ENCODE data around the gene MUC21. TPM values are rescaled to one million over a fixed set of nuclear protein-coding genes. Genes with fewer than 3 reads are reported as not detected.

The MUC21 gene
- total RNA-seq, 4 donors from 2014 or later = not detected

DNA sequence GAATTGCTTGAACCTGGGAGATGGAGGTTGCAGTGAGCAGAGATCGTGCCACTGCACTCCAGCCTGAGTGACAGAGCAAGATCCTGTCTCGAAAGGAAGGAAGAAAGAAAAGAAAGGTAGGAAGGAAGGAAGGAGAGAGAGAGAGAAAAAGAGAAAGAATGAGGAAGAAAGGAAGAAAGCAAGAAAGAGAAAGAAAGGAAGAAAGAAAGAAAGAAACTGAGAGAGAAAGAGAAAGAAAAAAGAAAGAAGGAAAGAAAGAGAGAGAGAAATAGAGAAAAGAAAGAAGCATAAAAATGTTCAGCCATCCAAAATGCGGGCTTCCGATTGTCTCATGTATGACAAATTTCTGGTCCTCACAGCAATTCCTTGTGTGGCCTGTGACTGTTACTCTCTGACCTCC is 49.6 kb downstream of the MUC21 start:
- no peak for ATAC-seq
- in situ Hi-C loops (cut with MboI; ENCODE audit: low sequenced_read_pairs in 4 of 4) (no loop called here), intact Hi-C loops (cut with DNase I; ENCODE audit: low total_unique reads) (no loop called here)
- peaks cover 20 to 22% of the 10 kb centered on the region in 2 donors for H3K4me1 ChIP-seq
- H3K27ac ChIP-seq = no peak overlapping the region
- H3K9me3 ChIP-seq = no peaks in the 10 kb centered on the region
- no peak for TF ChIP-seq POLR2A (IDR thresholded peaks at IDR 0.05)
- TF ChIP-seq, protein P1, sequence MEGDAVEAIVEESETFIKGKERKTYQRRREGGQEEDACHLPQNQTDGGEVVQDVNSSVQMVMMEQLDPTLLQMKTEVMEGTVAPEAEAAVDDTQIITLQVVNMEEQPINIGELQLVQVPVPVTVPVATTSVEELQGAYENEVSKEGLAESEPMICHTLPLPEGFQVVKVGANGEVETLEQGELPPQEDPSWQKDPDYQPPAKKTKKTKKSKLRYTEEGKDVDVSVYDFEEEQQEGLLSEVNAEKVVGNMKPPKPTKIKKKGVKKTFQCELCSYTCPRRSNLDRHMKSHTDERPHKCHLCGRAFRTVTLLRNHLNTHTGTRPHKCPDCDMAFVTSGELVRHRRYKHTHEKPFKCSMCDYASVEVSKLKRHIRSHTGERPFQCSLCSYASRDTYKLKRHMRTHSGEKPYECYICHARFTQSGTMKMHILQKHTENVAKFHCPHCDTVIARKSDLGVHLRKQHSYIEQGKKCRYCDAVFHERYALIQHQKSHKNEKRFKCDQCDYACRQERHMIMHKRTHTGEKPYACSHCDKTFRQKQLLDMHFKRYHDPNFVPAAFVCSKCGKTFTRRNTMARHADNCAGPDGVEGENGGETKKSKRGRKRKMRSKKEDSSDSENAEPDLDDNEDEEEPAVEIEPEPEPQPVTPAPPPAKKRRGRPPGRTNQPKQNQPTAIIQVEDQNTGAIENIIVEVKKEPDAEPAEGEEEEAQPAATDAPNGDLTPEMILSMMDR (IDR thresholded peaks at IDR 0.05 in 4 of 5, conservative IDR thresholded peaks at IDR 0.05 in 1 of 5) = no peak
- no peaks in the 10 kb centered on the region for H3K36me3 ChIP-seq
- DNase-seq = no peak
- no peak overlapping the region for H3K4me3 ChIP-seq
- no peaks in the 10 kb centered on the region for H3K27me3 ChIP-seq

DNA sequence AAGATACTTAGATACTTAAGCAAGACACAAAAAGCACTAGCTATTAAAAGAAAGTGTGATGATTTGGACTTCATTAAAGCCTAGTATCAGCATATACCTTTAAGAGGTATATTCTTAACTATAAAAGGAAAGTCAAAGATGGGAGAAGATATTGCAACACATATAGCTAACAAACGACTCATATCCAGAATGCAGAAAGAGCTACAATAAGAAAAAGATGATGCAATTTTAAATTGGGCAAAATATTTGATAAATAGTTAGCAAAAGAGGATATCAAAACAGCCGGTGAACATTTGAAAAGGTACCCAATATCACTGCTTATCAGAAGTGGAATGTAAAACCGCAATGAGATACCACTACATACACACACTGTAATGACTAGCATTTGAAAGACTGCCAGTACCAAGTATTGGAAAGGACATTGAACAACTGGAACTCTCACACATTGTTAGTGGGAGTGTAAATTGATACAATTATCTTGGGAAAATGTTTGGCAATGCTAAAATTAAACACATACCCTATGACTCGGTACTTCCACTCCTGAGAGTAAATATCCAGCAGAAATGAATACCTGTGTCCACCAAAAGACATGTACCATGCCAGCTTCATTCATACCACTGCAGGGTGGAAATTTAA is 52.5 kb downstream of the MUC21 start:
- ATAC-seq = no peak
- DNase-seq = no peak
- TF ChIP-seq, protein P1 (IDR thresholded peaks at IDR 0.05 in 4 of 5, conservative IDR thresholded peaks at IDR 0.05 in 1 of 5) = no peak
- no peak for TF ChIP-seq POLR2A (IDR thresholded peaks at IDR 0.05)
- intact Hi-C loops (cut with DNase I; ENCODE audit: low total_unique reads) = loop anchor here (2.0 kb wide), 1 partner anchor 29 kb away; no protein-coding TSS in a partner anchor
- Histone ChIP-seq H3K4me1 (peaks cover 20 to 25% of the 10 kb centered on the region in 2 donors), H3K27ac (peak overlapping the region in 3 of 4 donors; percentile 67 to 81 (median 72)), H3K4me3 (no peak overlapping the region), H3K36me3 (no peaks in the 10 kb centered on the region), H3K9me3 (no peaks in the 10 kb centered on the region), H3K27me3 (no peaks in the 10 kb centered on the region)
- in situ Hi-C loops (cut with MboI; ENCODE audit: low sequenced_read_pairs in 4 of 4) = no loop called here

DNA sequence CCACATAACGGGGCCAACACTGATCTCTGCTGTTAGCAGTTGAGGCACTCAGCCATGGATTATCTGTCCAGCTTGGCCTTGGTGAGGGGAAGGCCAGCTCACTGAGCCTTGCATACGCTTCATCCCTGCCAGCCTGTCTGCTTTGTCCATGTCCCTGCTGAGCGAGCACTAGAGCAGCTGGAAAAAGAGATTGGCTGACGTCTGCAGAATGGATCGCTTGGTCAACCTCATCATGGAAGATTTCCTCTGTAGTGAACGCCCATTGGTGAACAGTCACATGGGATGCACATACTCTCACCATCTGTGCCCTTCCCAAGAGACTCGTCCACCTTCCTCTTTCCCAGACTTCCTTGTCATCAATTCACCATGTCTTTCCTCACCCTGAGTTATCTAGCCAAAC is 53.7 kb downstream of the MUC21 start:
- TF ChIP-seq POLR2A (IDR thresholded peaks at IDR 0.05) = no peak
- TF ChIP-seq, protein P1 (IDR thresholded peaks at IDR 0.05 in 4 of 5, conservative IDR thresholded peaks at IDR 0.05 in 1 of 5) = no peak
- no peaks in the 10 kb centered on the region for H3K9me3 ChIP-seq
- H3K4me3 ChIP-seq = no peak overlapping the region
- peak overlapping the region; percentile 49 to 81 (median 70) for H3K27ac ChIP-seq
- no peaks in the 10 kb centered on the region for H3K27me3 ChIP-seq
- in situ Hi-C loops (cut with MboI; ENCODE audit: low sequenced_read_pairs in 4 of 4) = no loop called here
- DNase-seq (peak in 1 of 2 donors; percentile 57), ATAC-seq (peak; percentile 48 to 67)
- H3K36me3 ChIP-seq = no peaks in the 10 kb centered on the region
- intact Hi-C loops (cut with DNase I; ENCODE audit: low total_unique reads) = loop anchor here (2.0 kb wide), 1 partner anchor 30 kb away; no protein-coding TSS in a partner anchor
- peaks cover 20 to 25% of the 10 kb centered on the region in 2 donors for H3K4me1 ChIP-seq

DNA sequence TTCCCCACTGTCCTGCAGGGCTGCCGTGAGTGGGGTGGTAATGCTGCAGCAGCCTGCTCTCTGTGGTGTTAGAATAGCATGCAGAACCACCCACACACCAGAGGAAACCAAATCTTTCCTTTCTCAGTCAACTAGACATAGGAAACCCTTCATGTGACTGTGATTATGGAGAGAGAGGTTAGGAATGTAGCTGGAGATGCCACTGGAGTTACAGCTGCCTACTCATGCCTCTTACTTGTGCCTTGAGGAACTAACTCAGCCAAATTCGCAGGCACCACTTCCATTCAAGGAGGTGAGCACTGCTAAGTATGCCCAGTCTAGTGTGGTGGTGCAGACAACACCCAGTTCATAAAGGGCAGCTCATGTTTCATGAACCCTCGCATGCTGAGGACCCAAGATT is 54.2 kb downstream of the MUC21 start:
- H3K27ac ChIP-seq = peak overlapping the region; percentile 49 to 81 (median 70)

More for the DNA sequence above, 54.2 kb downstream of the MUC21 start:
- intact Hi-C loops (cut with DNase I; ENCODE audit: low total_unique reads) (loop anchor here (2.0 kb wide), 1 partner anchor 31 kb away; no protein-coding TSS in a partner anchor), in situ Hi-C loops (cut with MboI; ENCODE audit: low sequenced_read_pairs in 4 of 4) (no loop called here)
- H3K27me3 ChIP-seq = no peaks in the 10 kb centered on the region
- H3K9me3 ChIP-seq = no peaks in the 10 kb centered on the region
- no peak overlapping the region for H3K4me3 ChIP-seq
- ATAC-seq = peak; percentile 86 to 91
- TF ChIP-seq POLR2A (IDR thresholded peaks at IDR 0.05) = no peak
- TF ChIP-seq, protein P1 (IDR thresholded peaks at IDR 0.05 in 4 of 5, conservative IDR thresholded peaks at IDR 0.05 in 1 of 5) = no peak
- H3K36me3 ChIP-seq = no peaks in the 10 kb centered on the region
- peaks cover 20 to 25% of the 10 kb centered on the region in 2 donors for H3K4me1 ChIP-seq
- DNase-seq = peak; percentile 12 to 55

Measured in gastrocnemius medialis (tissue), 4 donors.